Kidney glomerular epithelial cell (primary cell): ENCODE results near the gene GALNTL6.

ENCODE experiments used
- DNase-seq: peaks from one replicate; lab custom pipeline; 2025; lab: John Stamatoyannopoulos, UW

The GALNTL6 gene

DNA sequence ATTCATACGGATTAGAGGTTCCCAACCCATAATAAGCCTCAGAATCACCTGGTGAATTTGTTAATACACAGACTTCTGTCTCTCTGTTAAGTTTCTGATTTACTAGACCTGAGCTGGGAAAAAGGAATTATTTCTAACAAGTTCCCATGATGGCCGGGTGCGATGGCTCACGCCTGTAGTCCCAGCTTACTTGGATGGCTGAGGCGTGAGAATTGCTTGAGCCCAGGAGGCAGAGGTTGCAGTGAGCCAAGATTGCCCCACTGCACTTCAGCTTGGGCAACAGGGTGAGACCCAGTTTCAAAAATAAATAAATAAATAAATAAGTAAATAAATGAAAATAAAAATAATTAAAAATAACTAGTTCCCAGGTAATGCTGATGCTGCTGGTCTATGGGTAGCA lies 412.3 kb downstream of the GALNTL6 start:
- DNase-seq, result no peak

DNA sequence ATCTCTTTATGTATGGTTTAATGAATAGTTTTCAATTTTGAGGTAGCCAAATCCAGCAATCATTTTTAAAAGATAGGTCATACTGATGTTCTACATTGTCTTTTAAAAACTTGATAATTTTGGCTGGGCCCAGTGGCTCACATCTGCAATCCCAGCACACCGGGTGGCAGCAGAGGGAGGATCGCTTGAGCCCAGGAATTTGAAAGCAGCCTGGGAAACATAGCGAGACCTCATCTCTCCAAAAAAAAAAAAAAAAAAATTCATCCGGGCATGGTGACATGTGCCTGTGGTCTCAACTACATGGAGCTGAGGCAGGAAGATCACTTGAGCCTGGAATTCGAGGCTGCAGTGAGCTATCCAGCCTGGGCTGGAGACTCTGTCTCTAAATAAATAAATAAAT lies 419.8 kb downstream of the GALNTL6 start:
- no peak for DNase-seq

DNA sequence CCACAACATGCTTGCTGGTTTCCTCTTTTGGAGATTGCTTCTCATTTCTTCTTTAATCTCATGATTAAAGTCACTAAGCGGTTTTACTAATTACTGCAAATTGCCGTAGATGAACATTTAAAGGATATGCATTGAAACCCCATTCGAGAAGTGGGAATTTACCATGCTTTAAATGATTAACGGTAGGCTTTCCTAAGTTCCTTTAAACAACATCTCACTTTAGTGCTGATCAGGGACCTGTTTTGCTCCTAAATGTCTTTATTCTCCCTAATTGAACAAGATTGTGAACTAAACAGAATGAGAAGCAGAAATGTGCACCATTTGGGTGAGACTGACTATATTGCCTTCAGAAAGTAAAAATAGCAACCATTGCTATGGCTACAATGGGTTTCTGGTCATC lies 430.3 kb downstream of the GALNTL6 start:
- DNase-seq, result no peak

DNA sequence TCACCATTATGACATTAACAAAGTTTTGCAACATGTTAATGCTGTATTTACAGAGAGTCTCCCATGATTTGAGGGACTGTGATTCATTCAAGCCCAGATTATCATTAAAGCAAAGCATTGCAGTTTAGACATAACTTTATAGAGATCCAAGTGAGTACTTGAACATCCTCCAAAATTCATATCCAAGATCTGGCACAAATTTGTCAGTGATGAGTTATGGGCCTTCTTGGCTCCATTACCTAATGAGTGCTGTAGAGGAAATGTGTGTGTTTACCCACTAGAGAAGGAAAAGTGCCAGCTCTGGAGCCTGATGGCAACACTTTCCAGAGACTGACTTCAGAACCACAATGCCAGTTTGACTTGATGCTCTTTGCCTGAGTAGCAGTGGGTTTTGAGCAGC lies 432.3 kb downstream of the GALNTL6 start:
- no peak for DNase-seq

DNA sequence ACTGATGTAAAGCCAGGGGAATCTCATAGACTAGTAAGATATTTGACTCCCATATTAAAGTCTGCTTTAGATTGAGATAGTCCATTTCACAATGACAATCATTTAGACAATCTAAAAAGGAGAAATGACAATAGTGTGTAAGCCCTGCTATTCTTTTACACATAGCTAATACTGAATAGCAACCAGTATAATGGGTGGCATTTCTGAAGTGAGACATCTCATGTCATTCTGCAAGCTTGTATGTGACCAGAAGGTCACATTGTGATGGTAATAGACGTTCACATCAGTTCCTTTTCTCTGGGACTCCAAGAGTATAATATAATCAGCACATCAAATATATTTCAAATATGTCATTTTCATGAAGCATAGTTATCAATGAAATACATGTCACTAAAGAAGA lies 440.2 kb downstream of the GALNTL6 start:
- no peak for DNase-seq

DNA sequence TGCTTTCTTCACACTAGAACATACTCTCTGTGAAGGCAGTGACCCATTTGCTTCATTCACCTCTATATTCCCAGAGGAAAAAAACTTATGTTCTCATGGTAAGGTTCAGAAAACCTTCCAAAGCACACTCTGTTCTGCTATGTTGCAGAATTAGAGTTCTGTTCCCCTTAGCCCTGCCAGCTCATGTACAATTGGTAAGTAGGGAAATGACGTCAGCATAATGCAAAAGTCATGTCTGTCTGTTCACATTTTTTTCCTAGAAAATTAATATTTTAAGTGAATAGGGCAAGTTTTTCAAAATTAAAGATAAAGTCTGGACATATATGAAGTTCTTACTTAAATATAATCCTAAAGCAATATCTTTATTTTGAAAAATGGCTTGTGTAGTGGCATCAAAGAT lies 443.6 kb downstream of the GALNTL6 start:
- no peak for DNase-seq

DNA sequence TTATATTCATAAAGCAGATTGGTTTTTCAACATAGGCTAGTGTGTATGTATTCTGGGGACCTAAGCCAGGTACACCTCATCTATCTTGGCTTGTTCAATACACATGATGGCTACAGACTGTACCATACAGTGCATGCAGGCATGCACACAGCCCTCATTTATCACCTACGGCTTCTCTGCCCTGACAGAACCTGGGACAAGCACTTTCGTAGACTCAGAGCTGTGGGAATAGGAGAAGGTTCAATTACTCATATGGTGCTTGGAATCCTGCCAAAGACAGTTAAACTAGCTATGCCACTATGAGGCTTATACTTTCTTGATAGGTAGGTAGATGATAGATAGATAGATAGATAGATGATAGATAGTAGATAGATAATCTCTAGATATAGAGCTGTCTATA lies 457.2 kb downstream of the GALNTL6 start:
- no peak for DNase-seq

DNA sequence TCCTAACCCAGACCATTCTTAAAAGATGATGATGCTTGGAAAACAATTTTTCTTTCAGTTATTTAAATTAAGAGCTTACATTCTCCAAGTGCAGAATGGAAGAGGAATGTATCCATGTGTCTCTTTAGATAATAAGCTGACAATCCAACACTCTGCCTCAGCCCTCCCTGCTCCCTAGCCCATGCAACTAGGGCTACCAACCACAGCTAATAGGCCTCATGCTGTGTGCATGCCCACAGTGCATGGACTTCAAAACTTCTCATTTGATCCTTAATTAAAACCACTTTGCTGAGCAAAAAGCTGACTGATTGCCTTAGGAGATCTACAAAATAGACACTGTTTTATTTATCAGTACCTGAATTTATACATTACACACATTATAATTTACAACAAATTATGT lies 473.9 kb downstream of the GALNTL6 start:
- no peak for DNase-seq

DNA sequence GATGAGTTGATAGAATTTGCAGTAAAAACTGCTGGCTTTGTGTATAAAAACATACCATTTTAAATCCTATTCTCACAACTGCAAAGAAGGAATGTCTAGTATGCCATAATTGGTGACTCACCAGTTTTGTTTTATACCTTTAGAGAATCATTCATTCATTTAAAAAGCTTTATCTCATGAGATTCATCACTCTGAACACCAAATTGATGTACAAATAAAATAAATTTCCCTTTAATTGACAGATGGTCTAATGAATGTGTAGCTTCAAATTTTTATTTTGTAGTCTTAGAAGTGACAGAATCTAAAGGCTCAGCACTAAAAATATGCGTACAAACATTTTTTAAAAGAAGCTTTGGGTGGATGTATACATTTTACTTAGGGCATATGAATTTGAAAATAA lies 492.5 kb downstream of the GALNTL6 start:
- no peak for DNase-seq

DNA sequence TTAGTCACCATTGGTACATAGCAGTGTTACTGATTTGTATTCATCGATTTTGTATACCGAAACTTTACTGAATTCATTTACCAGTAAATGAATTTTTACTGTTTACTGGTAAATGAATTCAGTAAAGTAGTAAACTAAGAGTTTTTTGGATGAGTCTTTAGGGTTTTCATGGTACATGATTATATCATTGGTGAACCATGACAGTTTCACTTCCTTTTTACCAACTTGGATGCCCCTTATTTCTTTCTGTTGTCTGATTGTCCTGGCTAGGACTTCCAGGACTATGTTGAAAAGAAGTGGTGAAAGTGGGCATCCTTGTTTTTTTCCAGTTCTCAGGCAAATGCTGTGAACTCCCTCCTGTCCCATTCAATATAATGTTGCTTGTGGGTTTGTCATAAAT lies 494.9 kb downstream of the GALNTL6 start:
- no peak for DNase-seq

DNA sequence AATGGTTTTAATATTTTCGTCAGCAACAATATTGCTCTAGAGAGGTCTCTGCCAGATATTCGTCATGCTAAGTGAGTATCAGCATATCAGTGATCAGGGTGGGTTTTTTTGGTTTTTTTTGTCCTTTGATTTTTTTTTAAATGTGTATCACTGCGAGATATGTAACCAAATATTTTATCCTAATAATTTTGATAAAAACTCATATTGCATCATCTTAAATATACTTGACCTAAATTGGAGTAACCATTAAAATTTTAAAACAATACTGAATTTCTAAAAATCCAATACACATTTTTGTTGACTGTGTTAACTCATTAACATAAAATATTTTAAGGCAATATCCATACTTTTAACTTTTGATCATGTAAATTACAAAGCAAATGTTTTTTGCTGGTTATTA lies 498.5 kb downstream of the GALNTL6 start:
- no peak for DNase-seq

DNA sequence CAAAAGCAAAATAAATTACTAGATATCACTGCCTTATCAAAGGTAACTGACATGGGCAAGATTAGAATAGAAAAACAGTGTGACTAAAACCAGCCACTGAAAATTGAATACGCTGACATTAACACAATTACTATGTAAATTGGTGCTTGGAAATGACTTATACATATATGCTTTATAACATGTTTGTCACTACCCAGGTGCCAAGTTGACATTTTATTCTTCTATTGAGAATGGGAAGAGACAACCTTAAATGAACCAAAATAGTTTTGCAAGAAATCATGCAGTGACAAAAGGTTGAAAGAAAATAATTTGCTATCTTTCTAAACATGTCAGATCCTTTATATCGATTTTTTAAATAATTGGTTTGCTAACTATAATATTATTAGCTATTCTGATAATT lies 510.1 kb downstream of the GALNTL6 start:
- DNase-seq, result no peak

DNA sequence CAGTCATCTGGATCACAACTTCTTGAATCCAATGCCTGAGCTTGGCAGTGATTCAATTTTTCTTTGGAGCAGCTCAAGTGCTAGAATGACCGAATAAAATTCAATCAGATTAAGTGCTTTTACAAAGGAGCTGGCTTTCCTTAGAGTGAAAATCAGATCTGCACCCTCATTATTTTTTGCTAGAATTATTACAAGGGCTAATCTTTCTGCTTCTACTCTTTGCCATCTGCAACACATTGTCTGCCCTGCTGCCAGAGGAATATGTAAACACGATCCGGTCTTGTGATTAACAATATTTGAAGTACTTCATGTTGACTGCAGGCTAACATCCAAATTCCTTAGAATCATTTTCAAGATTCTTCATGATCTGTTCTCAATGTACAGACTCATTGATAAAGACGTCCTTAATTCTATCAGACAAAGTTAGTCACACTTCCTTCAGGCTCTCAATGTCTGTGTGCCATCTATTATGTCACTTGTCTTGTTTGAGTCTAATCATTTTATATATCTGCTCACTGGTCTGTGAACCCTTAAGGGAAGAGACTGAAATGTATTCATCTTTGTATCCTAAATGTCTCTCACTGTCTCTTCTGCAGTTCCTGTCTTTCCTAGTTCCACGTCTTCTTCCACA lies 531.2 kb downstream of the GALNTL6 start:
- no peak for DNase-seq

DNA sequence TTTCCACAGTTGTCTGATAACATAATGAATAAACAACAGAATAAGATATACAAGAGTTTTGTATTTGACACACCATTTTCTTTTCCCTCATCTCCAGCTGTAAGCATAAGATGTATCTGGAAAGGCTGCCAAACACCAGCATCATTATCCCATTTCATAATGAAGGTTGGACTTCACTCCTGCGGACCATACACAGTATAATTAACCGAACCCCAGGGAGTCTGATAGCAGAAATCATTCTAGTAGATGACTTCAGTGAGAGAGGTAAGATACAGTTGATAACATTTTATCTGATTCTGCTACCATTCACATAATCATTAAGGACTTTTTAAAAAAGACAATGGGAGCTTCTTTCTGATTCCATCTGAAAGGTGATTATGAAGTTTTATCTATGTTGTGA lies 535.2 kb downstream of the GALNTL6 start:
- no peak for DNase-seq

DNA sequence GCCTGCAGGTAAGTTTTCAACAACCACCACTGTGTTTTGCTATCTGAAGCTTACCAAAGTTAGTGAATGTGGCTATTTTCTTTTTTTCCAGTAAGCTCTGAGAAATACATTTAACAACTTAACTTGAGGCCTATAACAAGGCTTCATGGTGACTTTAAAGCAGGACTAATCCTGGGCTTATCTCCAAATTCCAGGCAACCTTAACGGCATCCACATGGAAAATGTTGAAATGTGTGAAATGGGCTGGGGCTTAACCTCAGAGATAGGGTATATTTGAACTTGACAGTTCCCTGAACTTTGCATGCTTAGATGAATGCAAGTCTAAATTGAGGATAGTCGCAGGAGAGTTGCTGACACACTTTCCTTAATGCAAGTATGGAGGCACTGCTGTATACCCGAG lies 539.2 kb downstream of the GALNTL6 start:
- no peak for DNase-seq

DNA sequence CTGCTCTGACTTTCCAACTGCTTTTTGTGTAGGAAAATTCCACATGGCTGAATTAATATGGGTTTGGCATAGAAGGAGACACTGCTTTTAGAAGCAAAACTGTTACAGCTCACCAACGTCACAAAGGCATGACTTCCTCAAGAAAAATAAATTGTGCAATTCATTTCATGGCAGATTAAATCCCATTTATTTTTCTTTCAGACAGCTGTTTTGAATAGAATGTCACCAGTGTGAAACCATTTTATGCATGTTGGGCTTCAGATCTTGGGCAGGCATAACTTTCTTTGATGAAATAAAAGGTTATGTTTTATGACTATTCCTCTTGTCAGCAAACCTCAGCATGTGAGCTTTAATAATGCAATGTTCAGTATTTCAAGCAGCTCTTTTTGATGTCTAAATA lies 542.8 kb downstream of the GALNTL6 start:
- DNase-seq, result no peak

DNA sequence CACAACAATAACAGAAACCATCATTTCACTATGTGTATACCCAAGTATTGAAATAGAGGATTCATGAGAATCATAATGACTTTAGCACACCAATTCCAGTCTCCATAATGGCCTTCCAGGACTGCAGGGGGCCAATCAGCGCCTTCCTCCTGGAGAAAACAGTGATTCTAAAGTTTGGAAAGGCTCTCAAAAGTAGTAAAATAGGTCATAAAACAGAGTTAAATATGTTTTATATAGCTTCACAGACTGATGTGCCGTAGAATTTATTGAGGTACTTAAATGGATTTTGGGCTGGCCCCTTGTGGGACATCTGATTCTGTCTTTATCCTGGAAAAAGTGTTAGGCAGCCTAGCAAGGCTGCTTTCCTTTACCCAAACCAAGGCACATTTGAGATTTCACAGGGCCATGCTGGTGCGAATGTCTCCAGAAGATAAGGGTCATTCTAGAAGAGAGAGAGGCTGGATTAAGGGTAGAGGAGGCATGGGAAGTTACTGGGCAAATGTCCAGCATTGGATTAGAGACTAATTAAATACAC lies 543.9 kb downstream of the GALNTL6 start:
- no peak for DNase-seq

DNA sequence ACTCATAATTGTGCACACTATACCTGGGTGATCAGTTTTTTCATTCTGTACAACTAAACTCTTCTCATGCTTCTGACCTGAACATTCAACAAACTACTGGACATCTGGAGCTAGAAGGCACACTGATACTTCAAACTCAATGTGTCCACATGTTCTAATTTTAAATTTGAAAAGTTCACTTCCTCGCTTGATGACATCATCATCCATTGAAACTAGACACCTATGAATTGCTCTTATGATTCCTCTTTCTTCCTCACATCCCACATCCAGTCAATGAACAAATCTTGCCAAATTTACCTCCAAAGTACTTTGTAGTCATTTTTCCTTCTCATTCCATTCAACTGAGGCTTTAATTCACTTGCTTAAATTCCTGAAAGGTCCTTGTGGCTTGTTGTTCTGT lies 549.4 kb downstream of the GALNTL6 start:
- no peak for DNase-seq

DNA sequence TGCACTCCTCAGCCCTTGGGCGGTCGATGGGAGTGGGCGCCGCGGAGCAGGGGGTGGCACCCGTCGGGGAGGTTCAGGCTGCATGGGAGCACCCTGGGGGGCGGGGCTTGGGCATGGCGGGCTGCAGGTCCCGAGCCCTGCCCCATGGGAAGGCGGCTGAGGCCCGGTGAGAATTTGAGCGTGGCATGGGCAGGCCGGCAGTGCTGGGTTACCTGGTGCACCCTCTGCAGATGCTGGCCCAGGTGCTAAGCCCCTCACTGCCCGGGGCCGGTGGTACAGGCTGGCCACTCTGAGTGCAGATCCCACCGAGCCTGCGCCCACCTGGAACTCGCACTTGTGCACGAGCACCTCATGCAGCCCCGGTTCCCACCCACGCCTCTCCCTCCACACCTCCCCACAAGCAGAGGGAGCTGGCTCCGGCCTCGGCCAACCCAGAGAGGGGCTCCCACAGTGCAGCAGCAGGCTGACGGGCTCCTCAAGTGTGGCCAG lies 556.3 kb downstream of the GALNTL6 start:
- no peak for DNase-seq

DNA sequence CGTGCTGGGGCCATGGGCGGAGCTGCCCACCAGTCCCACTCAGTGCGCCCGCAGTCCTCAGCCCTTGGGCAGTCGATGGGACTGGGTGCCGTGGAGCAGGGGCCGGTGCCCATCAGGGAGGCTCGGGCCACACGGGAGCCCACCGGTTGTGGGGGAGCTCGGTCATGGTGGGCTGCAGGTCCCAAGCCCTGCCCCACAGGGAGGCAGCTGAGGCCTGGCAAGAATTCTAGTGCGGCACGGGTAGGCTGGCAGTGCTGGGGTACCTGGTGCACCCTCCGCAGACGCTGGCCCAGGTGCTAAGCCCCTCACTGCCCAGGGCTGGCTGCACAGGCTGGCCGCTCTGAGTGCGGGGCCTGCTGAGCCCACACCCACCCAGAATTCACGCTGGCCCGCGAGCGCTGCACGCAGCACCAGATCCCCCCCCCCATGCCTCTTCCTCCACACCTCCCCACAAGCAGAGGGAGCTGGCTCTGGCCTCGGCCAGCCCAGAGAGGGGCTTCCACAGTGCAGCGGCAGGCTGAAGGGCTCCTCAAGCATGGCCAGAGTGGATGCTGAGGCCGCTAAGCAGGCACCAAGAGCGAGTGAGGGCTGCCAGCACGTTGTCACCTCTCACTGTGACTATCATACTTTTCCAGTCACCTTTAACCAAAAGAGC lies 564.4 kb downstream of the GALNTL6 start:
- no peak for DNase-seq

DNA sequence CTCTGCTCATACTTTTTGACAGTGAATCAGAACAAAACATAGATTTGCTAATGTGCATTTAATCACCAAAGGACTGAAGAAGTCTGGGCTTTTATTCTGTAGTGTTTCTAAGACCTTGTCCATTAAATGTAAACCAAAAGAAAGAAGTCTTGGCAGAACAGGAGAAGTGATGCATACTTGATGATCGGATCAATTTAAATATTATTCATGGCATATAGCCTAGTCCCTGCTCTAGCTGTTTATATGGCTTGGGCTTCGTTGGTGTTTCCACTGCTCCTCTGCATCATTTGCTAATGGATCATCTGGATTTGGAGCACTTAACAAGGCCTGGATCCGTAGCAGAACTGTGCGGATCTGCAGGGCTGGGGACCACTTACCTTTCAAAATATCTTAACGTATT lies 566.6 kb downstream of the GALNTL6 start:
- no peak for DNase-seq

DNA sequence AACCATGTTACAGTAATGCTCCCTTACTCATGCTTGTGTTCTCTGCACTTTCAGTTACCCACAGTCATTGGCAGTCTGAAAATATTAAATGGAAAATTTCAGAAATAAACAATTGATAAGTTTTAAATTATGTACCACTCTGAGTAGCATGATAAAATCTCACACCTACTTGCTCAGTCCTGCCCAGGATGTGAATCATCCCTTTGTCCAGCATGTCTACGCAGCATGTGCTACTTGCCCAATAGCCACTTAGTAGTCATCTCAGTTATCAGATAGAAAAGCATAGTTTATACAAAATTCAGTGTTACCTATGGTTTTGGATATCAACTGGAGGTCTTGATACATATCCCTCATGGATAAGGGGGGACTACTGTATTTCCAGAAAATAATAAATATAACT lies 577.1 kb downstream of the GALNTL6 start:
- DNase-seq, result no peak

DNA sequence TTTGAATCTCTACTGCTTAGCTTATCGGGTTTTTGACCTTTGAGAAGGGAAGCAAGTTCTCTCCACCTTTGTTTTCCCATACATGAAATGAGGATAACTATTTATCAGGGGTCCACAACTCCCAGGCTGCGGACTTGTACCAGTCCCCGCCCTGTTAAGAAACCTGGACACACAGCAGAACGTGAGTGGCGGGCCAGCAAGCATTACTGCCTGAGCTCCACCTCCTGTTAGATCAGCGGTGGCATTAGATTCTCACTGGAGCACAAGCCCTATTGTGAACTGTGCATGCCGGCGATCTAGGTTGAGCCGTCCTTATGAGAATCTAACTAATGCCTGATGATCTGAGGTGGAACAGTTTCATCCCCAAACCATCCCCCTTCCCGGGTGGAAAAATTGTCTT lies 579.5 kb downstream of the GALNTL6 start:
- DNase-seq, result no peak

DNA sequence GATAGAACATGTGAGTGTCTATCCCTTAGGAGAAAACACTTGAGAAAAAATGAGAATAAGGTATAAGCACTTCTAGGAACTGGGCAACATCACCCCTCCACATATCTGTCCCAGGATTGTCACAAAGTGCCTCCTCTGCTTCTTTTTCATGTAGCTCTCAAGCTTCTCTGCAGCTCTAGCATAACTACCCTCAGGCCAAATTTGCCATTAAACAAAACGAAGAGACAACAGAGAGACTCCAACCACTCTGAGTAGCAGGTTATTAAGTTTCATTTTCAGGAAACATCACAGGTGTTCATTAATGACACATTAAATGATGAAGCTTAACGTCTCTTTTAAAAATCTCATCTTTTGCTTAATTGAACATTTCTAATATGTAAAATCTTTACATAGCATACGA lies 580.0 kb downstream of the GALNTL6 start:
- DNase-seq, result no peak
